Common myeloid progenitor, CD34-positive (primary cell): ENCODE results near the gene TBCA.
A peak's percentile ranks its signal among the peaks of the same experiment; 100 is the strongest.

ENCODE experiments used
- CTCF ChIA-PET: fragments of 350-600 bp; sonication (Branson Sonifier 250); formaldehyde crosslinking; loops from one replicate; lab custom pipeline; 2021; ENCODE audit warnings: antibody characterized with exemption; lab: Charles Lee
- POLR2A ChIA-PET: fragments of 350-600 bp; sonication (Branson Sonifier 250); formaldehyde crosslinking; loops from one replicate; lab custom pipeline; 2021; ENCODE audit warnings: antibody characterized with exemption; lab: Charles Lee
- DNase-seq, 3 donors: peaks; one replicate each; pipeline versions ENCODE4 v3.0.0 to v3.0.0-alpha.2; 2013
- H3K27ac ChIP-seq, 2 experiments: 1 replicate in 1 of 2; 2 replicates in 1 of 2; pipeline ENCODE4 v1.7.0; 2013; ENCODE audit warnings: inconsistent platforms in 2 of 2, low read length in 2 of 2, mild to moderate bottlenecking in 2 of 2, low read depth in 1 of 2, moderate library complexity in 1 of 2; ENCODE audit not compliant: severe bottlenecking in 2 of 2, insufficient read depth in 1 of 2, poor library complexity in 1 of 2
- H3K27me3 ChIP-seq, 5 experiments: replicated peaks in 2 of 5; 1 replicate in 3 of 5; 2 replicates in 2 of 5; pipeline versions ENCODE4 v1.6.1 to v1.7.0; 2013; ENCODE audit warnings: low read length in 4 of 5, mild to moderate bottlenecking in 2 of 5, moderate library complexity in 2 of 5, inconsistent platforms in 1 of 5; ENCODE audit not compliant: insufficient read depth in 5 of 5, control insufficient read depth in 4 of 5
- H3K36me3 ChIP-seq, 4 experiments: 1 replicate in 2 of 4; 2 replicates in 2 of 4; pipeline versions ENCODE4 v1.6.1 to v1.7.0; 2013; ENCODE audit warnings: low read length in 3 of 4, control low read depth in 1 of 4, mild to moderate bottlenecking in 1 of 4; ENCODE audit not compliant: control insufficient read depth in 4 of 4, insufficient read depth in 4 of 4
- H3K4me1 ChIP-seq, 4 experiments: 1 replicate in 3 of 4; 2 replicates in 1 of 4; pipeline versions ENCODE4 v1.6.1 to v1.7.1; 2013; ENCODE audit warnings: low read length in 3 of 4, mild to moderate bottlenecking in 3 of 4, control low read depth in 1 of 4, inconsistent platforms in 1 of 4, moderate library complexity in 1 of 4; ENCODE audit not compliant: control insufficient read depth in 4 of 4, insufficient read depth in 4 of 4; ENCODE audit errors: control extremely low read depth in 1 of 4
- H3K4me3 ChIP-seq, 7 experiments: 1 replicate in 4 of 7; 2 replicates in 3 of 7; pipeline versions ENCODE4 v1.5.1 to v1.7.0; 2013; ENCODE audit warnings: mild to moderate bottlenecking in 7 of 7, low read length in 6 of 7, moderate library complexity in 6 of 7, inconsistent platforms in 2 of 7, low read depth in 2 of 7, control low read depth in 1 of 7; ENCODE audit not compliant: insufficient read depth in 4 of 7, control insufficient read depth in 1 of 7; ENCODE audit errors: extremely low read depth in 1 of 7
- H3K9me3 ChIP-seq, 5 experiments: 1 replicate in 4 of 5; 2 replicates in 1 of 5; pipeline versions ENCODE4 v1.6.1 to v1.7.1; 2013; ENCODE audit warnings: low read length in 4 of 5, mild to moderate bottlenecking in 2 of 5, inconsistent platforms in 1 of 5, low read depth in 1 of 5, moderate library complexity in 1 of 5; ENCODE audit not compliant: control insufficient read depth in 4 of 5, insufficient read depth in 2 of 5; ENCODE audit errors: control extremely low read depth in 1 of 5
- WGBS: methylation state at CpG from one replicate; pipeline ENCODE4 v1.1.5; 2013; ENCODE audit not compliant: insufficient coverage; 5-methylcytosine and 5-hydroxymethylcytosine counted together

TBCA gene

GRCh38 chr5:77781076-77781475 is 4.9 kb upstream of the TBCA start:
- Histone ChIP-seq H3K4me3 (no peak overlapping the region), H3K36me3 (no peaks in the 10 kb centered on the region), H3K27ac (no peak overlapping the region), H3K27me3 (no peaks in the 10 kb centered on the region), H3K4me1 (peaks cover 2 to 7% (median 5%) of the 10 kb centered on the region in 4 experiments), H3K9me3 (no peaks in the 10 kb centered on the region)
- ChIA-PET POLR2A (no interaction called here), CTCF (interaction anchor here (0.9 kb wide), 1 partner anchor 57 kb away, joined by 3 read pairs; no protein-coding TSS in a partner anchor)
- WGBS: no CpG with 5 or more reads among the region's 1 CpG
- DNase-seq: no peak

DNA sequence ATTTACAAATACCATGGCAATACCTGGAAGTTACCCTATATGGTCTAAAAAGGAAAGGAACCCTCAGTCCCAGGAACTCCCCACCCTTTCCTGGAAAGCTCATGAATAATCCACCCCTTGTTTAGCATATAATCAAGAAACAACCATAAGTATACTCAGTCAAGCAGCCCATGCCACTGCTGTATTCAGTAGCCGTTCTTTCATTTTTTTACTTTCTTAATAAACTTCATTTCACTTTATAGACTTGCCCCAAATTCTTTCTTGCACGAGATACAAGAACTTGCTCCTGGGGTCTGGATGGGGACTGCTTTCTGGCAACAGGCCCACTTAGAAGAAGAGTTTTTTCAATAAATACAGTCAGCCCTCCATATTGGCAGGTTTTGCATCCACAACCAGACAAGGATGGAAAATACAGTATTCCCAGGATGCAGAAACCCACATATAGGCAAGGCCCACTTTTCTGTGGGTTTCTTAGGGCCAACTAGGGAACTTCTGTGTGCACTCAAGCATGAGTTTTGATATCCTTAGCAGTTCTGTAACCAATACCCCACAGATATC is 2.8 kb upstream of the TBCA start:
- H3K36me3 ChIP-seq: peaks cover 0 to under 1% (median 0%) of the 10 kb centered on the region in 4 experiments
- H3K27me3 ChIP-seq: no peaks in the 10 kb centered on the region
- H3K4me1 ChIP-seq: peaks cover 9 to 23% (median 16%) of the 10 kb centered on the region in 4 experiments
- WGBS: 100% methylated on average over 2 of the region's 2 CpGs
- H3K4me3 ChIP-seq: no peak overlapping the region
- no peak overlapping the region for H3K27ac ChIP-seq
- POLR2A ChIA-PET: no interaction called here
- DNase-seq: no peak
- CTCF ChIA-PET: no interaction called here
- no peaks in the 10 kb centered on the region for H3K9me3 ChIP-seq

DNA sequence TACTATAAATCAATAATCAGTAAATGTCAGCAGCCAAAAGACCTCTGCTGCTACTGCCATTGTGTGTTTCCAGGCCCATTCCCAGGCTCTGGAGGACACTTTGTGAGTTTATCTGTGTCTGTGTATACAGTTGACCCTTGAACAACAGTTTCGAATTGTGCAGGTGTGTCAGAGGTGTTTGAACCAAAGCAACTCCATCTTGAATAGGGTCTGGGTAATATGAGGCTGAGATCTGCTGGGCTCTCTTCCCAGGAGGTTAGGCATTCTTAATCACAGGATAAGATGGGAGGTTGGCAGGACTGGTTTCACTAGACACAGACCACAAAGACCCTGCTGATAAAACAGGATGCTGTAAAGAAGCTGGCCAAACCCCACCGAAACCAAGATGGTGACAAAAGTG is 2.3 kb upstream of the TBCA start:
- no peaks in the 10 kb centered on the region for H3K27me3 ChIP-seq
- peaks cover 11 to 24% (median 20%) of the 10 kb centered on the region in 4 experiments for H3K4me1 ChIP-seq
- H3K4me3 ChIP-seq: no peak overlapping the region
- H3K9me3 ChIP-seq: no peaks in the 10 kb centered on the region
- H3K36me3 ChIP-seq: peaks cover 0 to 6% (median 2%) of the 10 kb centered on the region in 4 experiments
- DNase-seq: no peak
- no peak overlapping the region for H3K27ac ChIP-seq
- CTCF ChIA-PET: no interaction called here
- POLR2A ChIA-PET: no interaction called here
- no CpG with 5 or more reads among the region's 2 CpGs for WGBS

GRCh38 chr5:77777911-77778310 is 1.8 kb upstream of the TBCA start:
- POLR2A ChIA-PET: no interaction called here
- no peak for DNase-seq
- no peaks in the 10 kb centered on the region for H3K9me3 ChIP-seq
- H3K27ac ChIP-seq: no peak overlapping the region
- 89% methylated on average over 2 of the region's 3 CpGs for WGBS
- peaks cover 0 to 7% (median 2%) of the 10 kb centered on the region in 4 experiments for H3K36me3 ChIP-seq
- no peak overlapping the region for H3K4me3 ChIP-seq
- H3K4me1 ChIP-seq: peaks cover 15 to 26% (median 21%) of the 10 kb centered on the region in 4 experiments
- CTCF ChIA-PET: no interaction called here
- no peaks in the 10 kb centered on the region for H3K27me3 ChIP-seq

DNA sequence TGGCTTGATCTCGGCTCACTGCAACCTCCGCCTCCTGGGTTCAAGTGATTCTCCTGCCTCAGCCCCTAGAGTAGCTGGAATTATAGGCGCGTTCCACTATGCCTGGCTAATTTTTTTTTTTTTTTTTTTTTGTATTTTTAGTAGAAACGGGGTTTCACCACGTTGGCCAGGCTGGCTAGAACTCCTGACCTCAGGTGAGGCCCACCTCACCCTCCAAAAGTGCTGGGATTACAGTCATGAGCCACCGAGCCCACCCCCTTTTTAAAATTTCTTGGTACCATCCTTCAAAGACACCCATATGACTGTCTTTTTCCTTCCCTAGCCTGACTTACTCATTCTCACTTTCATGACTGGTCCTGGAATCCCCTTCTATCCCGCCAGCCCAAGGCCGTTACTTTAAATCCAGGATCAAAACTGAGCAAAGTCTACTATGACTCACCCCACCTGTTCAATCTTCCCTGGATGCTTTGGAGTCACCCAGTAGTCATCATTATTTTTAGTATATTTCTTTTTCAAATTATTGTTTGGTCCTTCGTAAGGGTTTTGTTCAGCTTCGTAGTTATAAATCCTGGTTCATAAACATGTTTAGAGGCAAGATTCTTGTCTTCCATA is 1.2 kb upstream of the TBCA start:
- H3K27ac ChIP-seq: no peak overlapping the region
- ChIA-PET POLR2A (no interaction called here), CTCF (no interaction called here)
- DNase-seq: no peak
- H3K36me3 ChIP-seq: peaks cover 0 to 7% (median 2%) of the 10 kb centered on the region in 4 experiments
- H3K27me3 ChIP-seq: no peaks in the 10 kb centered on the region
- no peaks in the 10 kb centered on the region for H3K9me3 ChIP-seq
- WGBS: 100% methylated on average over 2 of the region's 11 CpGs
- H3K4me3 ChIP-seq: no peak overlapping the region
- H3K4me1 ChIP-seq: peaks cover 15 to 26% (median 21%) of the 10 kb centered on the region in 4 experiments

GRCh38 chr5:77776554-77777206 is 541 bp upstream of the TBCA start:
- WGBS: 41% methylated on average over 9 of the region's 14 CpGs
- Histone ChIP-seq H3K27ac (peak overlapping the region in 1 of 2 experiments; percentile 97), H3K36me3 (peaks cover 0 to 8% (median 3%) of the 10 kb centered on the region in 4 experiments), H3K27me3 (no peaks in the 10 kb centered on the region), H3K9me3 (no peaks in the 10 kb centered on the region), H3K4me3 (peak overlapping the region; percentile 53 to 83 (median 71)), H3K4me1 (peaks cover 15 to 26% (median 21%) of the 10 kb centered on the region in 4 experiments)
- DNase-seq: peak in 1 of 3 donors; percentile 85
- CTCF ChIA-PET: no interaction called here
- POLR2A ChIA-PET: no interaction called here
